HG02943 (cell line): ENCODE results near the gene OPRM1.
"Not testable (repeated sequence)": the region's sequence is repeated elsewhere in the genome, so short reads cannot be mapped to it uniquely, and the experiment has no call there.

ENCODE experiments used
- ATAC-seq: cut with Tn5 transposase; IDR thresholded peaks from one replicate; pipeline ENCODE4 v1.9.1; 2021; ENCODE audit warnings: mild to moderate bottlenecking, low read depth, moderate library complexity; ENCODE audit not compliant: unreplicated experiment

Gene OPRM1

DNA sequence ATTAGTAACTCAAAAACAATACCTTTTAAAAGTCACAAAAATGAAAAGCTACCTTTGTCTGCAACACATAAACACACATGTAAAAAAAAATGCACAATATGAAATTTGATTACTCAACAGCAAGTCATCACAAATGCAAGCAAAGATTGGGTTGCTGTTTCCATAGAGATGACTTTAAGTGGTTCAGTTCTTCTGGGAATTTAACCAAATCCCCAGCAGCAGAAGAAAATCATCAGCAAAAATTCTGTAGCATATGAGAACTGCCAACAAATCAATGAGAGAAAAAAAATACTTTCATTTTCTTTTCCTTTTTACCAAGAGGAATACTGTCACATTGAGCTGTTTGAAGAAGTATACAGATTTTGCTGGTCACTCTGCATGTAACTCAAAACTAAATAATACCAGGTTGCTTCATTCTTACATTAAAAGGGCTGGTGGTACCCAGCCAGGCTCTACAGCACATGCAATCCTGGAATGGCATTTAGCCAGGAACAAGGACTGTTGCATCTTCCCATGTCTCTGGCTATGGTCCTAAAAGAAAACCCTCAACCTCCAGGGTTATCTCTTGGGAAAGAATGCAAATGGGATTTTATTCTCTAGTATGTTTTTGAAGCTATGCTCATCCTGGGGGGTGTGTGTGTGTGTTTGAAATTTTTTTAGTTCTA, 158.3 kb downstream of the OPRM1 start:
- ATAC-seq: no peak

DNA sequence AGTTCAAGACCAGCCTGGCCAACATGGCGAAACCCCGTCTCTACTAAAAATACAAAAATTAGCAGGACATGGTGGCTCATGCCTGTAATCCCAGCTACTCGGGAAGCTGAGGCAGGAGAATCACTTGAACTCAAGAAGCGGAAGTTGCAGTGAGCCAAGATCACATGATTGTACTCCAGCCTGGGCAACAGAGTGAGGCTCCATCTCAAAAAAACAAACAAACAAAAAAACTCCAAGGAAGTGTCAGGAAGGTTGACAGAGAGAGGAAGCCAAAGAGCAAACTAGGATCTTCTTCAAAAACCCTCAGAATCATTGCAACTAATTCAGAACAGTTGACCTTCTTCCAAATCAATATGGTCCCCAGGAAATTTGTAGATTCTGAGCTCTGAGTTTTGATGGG, 162.6 kb downstream of the OPRM1 start:
- ATAC-seq: not testable (repeated sequence)

DNA sequence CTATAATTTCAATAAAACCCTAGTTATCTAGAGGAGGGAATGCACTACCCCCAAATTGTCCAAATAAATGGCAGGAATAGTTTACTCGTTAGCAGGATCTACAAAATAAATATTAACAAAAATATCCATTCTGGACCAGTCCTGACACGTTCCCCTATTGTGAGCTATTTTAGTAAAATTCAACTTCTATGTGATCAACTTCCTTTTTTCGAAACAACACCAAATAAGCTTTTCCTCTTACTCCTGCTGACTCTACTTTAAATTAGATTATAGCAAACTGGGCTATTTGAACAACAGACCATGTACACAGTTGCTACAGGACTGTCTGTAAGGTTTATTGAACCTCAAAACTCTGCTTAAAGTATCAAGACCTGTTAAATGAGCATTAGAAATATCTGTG, 163.3 kb downstream of the OPRM1 start:
- ATAC-seq: no peak

DNA sequence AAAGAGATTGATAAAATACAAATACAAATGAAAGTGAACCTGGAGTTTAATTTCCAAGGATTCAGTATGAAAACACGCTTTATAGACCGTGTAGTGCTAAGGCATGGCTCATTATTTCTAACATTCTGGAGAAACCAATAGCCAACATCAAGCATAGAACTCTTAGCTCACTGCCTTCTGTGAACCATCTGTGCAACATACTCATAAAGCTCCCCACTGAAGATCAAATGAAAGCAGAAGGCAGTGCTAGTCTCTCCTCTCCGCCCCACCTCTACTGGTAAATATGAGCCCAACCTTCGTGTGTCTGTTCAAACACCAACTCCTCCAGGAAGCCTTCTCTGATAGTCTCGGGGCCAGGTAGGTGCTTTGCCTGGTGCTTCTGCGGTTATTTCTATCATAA, 163.9 kb downstream of the OPRM1 start:
- ATAC-seq: no peak

DNA sequence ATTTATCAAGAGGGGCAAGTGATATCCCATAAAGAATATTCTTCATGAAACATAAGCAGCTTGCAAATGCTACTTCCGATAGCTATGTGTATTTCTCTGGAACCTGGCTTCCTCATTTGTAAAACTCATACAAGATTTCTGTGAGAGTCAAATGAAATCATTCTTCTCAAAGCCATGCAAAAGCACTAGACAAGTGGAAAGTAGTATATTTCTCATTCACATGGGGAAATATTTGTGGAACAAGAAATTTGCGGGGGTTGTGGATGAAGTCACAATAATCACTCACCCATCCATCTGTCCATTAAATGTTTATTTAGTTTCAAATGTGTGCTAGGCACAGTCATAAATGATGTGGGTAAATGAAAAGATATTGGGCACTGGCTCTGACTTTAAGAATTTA, 167.1 kb downstream of the OPRM1 start:
- no peak for ATAC-seq

DNA sequence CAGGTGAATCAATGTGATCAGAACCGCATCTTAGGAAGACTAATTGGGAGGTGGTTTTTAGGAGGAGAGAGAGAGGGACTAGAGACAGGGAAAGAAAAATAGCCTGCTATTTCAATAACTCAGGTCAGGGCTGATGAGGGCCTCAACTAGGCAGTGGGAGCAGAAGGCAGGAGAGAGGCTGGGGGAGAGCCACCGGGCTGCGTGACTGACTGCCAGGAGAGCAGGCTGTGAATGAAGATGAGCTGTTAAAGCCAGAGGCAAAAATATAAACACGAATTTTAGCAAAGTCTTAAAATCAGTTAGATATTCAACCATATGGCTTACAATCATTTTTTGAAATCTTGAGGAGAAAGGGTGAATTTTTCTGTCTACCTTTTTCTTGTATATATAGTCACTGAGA, 168.0 kb downstream of the OPRM1 start:
- ATAC-seq: no peak

DNA sequence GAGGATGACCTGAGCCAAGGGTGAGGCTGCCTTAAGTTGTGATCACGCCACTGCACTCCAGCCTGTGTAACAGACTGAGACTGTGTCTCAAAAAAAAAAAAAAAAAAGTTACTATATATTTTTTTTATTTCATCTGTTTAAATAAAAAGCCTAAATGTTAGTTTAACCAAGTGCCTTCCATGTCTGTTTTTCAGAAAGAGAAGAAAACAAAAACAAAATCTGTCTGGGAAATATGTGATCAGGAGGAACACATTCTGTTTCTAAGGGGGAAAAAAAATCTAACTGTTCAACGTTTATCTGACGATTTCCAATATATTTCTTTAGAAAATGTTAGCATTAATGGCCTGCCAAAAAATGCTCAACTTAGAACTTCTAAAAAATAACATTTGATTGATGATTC, 170.5 kb downstream of the OPRM1 start:
- ATAC-seq: no peak

DNA sequence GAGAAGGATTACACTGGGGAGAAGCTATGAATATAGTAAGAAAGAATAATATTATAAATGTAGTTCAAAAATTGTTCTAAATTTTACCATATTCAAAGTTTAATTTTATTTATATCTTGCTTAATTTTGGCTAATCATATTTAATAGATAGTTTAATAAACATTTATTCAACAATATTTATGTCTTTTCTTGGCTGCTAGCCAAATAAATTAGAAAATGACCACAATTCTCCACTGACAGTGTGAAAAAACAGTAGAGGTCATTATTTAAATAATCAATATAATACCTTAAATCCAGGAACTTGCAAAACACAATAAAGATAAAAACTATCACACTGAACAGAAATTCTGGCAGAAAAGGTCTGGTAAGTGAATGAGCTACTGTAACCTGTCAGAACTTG, 171.6 kb downstream of the OPRM1 start:
- no peak for ATAC-seq

DNA sequence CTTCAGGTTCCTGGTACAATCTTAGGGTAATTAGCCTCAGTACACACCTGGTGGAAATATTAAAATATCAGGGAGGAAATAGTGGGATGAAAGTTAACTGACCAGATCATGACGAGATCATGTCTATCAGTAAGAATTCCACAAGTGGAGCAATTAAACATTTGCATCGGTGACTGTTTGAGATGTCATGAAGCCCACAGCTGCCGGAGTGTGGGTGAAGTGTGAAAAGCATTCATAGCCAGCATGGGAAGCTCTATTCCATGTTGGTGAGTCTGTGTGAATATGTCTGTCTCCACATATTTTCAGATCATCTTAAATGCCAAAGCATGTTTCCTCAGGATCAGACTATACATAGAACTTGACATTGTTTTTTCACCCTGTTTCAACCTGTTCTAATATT, 174.7 kb downstream of the OPRM1 start:
- no peak for ATAC-seq

DNA sequence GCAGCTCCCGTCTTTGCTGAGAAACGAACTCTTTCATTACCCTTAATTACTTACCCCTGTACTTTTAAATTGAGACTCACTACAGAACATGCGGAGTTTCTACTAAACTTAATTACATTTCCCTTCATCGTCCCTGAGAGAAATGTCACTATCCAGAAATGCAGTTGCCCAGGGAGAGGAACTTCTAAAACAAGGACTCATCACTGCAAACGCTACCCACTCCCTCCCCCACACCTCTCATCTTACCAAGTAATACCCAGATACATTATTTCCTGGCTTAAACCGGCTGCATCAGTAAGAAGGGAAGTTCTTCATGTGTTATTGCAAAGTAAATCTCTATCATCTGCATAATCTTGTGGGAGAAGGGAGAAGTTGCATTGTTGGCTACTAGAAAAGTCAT, 179.3 kb downstream of the OPRM1 start:
- ATAC-seq: no peak

DNA sequence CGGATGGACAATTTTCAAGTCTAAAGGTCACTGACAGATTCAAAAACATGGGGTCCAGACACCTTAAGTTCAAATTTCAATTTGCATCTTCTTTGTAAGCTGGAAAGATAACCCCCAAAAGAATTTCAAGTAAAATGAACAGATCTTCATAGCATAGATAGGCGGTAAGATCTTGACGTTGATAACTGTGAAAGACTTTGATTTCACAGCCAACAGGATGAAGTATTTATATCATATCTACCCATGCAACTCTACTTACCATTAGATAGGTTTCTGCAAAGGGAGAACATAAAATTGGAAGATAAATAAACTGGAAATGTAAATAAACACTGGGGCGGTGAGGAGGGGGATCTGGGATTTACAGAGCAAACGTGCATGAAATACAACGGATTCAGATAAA, 179.7 kb downstream of the OPRM1 start:
- no peak for ATAC-seq

DNA sequence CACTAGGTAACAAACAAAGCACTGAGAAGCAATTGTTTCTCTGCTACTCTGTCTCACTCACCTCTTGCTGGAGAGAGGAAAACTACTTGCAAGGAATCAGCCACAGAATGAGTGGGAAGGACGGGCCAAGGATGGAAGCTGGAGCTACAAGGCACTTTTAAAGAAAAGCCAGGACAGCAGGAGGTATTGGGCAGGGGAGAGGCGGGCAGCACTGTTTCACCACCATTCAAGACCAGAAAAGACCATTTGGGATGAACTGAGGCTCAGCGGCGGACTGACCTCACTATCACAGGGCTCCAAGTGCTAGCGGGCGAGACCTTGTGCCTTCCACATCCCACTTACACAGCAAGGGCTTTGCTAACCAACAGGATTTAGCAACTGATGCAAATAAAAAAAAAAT, 180.2 kb downstream of the OPRM1 start:
- ATAC-seq: no peak

DNA sequence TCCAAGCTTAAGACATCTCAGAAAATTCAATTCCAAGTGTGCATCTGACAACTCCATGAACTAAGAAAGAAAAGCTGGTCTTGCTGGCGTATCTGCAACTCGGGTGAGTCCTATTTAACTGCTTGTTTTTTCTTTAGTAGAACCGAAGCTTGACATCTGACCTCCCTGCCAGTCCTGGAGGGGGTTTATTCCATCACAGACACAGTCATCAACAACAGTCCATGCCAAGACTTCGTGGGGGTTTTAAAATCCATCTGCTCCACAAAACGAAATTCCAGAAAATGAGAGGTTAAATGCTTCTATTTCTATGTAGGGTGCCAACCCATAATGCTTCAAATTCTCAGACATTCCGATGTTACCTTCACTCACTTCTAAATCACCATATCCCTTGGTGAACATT, 183.7 kb downstream of the OPRM1 start:
- no peak for ATAC-seq

DNA sequence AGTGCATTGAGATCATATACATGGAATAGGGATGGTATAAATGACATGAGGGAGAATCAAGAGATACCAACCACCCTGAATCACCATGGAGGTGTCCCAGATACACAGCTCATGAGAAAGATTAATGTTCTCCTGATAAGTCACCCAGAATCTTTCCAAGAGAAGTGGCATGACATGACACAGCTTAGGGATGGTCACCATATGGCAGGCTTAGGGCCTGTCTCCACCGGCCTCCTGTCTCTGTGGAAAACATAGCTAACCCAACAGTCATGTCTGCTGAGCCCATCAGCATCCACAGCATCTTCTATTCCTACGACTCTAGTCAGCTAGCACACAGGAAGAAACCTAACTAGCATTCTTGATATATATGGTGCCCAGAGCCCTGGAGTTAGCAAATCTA, 184.3 kb downstream of the OPRM1 start:
- no peak for ATAC-seq

DNA sequence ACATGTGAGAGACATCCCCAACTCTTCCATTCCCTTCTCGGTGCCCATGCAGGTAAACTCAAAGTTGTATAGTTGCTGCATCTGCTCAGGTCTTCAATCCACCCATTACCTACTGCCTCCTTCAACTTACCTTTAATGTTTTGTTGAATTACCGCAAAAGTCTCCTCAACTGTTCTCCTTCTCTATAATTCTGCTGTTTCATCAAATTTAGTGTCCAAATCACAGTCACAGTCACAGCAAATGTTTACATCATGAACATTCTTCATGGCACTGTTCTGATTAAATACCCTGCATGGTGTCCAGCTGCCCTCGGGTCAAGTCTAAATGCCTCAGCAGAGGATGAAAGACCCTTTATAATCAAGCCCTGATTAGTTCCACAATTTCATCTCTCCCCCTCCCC, 187.4 kb downstream of the OPRM1 start:
- no peak for ATAC-seq

DNA sequence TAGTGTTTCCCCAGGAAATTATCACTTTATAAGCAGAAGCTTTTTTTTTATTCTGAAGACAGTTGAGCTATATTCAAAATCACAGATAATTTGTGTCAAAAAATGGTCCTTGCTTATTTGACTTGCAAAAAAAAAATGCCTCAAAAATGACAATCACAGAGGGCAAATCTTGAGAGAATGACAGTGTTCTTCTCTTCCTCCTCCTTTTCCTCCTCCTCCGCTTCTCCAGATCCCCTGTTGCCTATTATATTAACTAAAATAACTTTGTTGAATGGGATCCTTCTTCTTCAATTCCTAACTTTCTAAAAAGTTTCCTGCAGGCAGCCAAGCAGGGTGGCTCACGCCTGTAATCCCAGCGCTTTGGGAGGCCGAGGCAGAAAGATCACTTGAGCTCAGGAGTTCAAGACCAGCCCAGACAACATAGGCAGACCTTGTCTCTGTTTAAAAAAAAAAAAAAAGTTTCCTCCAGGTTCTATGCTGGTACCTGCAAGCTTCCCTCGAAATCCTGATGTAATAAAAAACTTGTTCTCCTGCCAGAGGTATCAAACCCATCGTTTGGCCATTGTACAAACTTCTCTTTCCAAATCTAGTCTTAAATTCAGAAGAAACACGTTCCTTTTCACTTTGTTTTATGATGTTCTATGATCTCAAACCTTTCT, 189.0 kb downstream of the OPRM1 start:
- no peak for ATAC-seq

DNA sequence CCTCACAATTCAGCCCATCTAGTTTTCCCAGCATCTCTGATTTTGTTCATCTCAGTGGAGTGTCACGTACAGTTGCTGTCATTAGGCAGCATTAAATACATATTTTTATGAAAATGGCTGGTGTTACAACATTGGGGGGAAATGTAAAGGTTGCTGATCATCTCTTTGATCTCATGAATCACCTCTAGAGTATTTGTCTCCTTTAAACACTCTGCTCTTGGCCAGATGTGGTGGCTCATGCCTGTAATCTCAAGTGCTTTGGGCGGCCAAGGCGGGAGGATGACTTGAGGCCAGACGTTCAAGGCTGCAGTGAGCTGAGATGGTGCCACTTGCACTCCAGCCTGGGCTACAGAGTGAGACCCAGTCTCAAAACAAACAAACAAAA, 189.5 kb downstream of the OPRM1 start:
- ATAC-seq: no peak

DNA sequence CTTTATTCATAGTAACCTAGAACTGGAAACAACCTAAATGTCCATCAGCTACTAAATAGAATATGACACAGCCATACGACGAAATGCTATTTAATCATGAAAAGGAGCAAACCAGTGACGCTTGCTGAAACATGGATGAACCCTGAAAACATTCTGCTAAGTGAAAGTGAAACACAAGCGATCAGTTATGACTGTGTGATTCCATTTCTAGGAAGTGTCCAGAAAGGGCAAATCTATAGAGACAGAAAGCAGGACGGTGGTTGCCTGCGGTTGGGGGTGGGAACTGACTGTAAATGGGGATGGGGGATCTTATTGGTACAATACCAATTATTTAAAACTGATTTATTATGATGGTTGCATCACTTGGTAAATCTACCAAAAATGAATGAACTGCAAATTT, 190.7 kb downstream of the OPRM1 start:
- ATAC-seq: no peak

DNA sequence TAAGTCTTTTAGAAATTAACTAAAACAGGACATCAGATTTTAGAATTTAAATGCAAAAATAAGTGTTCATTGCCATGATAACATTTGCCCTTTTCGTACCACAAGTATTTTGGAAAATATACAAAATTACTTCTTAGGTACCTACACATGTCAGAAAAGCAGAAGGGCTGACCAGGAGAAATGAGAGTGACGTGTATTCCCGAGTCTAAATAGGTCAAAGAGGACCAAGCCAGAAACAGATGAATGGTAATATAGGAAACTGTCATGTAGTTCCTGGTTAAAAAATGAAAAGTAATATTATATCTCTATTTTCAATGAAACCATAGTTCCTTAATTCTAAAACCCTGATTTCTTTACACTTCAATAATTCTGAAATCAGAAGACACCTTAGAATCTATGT, 191.4 kb downstream of the OPRM1 start:
- no peak for ATAC-seq

DNA sequence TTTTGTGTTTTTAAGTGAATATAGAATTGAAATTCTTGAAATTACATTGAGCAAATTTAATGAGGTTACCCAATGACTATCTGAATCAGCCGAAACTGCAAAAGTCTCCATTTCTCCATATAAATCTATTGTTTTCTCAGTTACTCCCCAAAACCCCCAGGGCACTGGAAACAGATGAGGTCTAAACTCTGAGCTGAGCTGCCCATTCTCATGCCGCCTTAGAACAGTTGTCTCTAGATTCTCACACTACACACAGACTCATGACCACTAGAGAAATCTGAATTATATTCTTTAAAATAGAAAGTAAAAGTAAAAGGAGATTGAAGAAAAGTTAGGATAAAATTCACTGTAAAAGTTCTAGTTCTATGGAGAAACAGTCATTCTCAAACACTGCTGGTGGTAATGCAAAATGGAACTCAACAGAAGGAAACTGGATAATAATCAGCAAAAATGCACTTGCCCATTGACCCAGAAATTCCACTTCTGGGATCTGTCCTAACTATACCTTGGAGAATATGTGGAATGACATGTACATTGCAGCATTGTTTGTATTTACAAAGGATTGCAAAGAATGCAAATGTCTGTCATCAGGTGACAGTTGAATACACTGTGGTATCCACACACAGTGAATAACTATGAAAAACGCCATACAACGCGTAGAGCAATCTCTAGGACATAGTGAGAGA, 192.0 kb downstream of the OPRM1 start:
- ATAC-seq: no peak

DNA sequence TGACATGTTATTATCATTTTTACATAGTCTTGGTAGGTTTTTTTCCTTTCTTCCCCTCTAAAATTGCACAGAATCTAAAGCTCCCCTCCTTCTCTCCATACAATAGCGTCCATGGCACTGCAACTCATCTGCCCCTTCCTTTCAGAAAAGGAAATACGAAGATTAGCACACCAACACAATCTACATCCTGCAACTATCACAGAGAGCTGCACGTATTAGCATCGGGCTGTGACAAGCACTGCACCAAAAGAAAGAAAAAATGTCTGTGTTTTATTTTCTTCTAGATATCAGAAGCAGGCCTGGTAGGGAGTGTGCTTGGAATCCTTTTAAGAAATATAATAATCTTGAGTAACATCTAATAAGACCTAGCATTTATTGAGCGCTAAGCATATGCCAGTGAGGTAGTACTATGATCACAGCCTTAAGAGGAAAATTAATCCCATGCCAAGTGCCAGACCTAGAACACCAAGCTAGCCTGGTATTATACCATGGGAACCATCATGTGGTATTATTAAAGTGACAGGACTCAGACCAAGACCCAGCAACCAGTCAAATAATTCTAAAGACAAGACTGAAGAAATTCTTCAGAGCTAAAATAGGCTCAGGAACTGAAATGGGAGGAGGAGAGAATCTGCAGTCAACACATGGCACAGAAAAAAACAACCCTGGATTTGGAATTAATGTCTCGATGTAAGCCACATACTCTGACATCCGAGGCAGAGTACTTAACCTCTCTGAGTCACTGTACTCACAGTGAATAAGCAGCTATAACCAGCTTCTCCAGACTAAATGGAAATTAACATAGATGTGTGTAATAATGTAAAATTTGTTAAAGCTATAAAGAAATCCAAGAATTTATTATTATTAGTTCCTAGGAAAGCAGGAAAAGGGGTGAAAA, 193.2 kb downstream of the OPRM1 start:
- ATAC-seq: no peak
